A673 (cell line): ENCODE results near the gene SEC63. TPM values are rescaled to one million over a fixed set of nuclear protein-coding genes. Genes with fewer than 3 reads are reported as not detected.

ENCODE experiments used
- BruUV-seq: library from RNA; stranded (reverse); fragments of 400-500 nt; replicated peaks from 2 replicates; lab custom pipeline; 2021; lab: Mats Ljungman, UMichigan
- CTCF ChIA-PET: fragments of 300-600 bp; sonication (Branson Sonifier 250); formaldehyde crosslinking; loops from one replicate; lab custom pipeline; 2022; ENCODE audit warnings: antibody characterized with exemption; lab: Charles Lee
- POLR2A ChIA-PET: fragments of 300-600 bp; sonication (Branson Sonifier 250); formaldehyde crosslinking; loops from one replicate; lab custom pipeline; 2022; ENCODE audit warnings: antibody characterized with exemption; ENCODE audit not compliant: low non-redundant PET; lab: Charles Lee
- DNase-seq: peaks from one replicate; pipeline ENCODE4 v3.0.0-alpha.2; 2015; ENCODE audit warnings: low spot score
- H3K27ac ChIP-seq: fragments of 200-600 bp; sonication (generic); 2 replicates; pipeline ENCODE4 v1.5.1; 2016; ENCODE audit warnings: mixed run types, low read depth, mild to moderate bottlenecking, mixed read lengths, antibody characterized with exemption, low read length; ENCODE audit not compliant: poor library complexity, severe bottlenecking
- H3K27me3 ChIP-seq: fragments of 200-600 bp; sonication (generic); replicated peaks from 2 replicates; pipeline ENCODE4 v1.6.1; 2017; ENCODE audit warnings: mixed run types, low read depth, mild to moderate bottlenecking, mixed read lengths, antibody characterized with exemption, low read length; ENCODE audit not compliant: insufficient read depth, poor library complexity
- H3K36me3 ChIP-seq: fragments of 200-600 bp; sonication (generic); 2 replicates; pipeline ENCODE4 v1.6.1; 2016; ENCODE audit warnings: mixed run types, mild to moderate bottlenecking, mixed read lengths, antibody characterized with exemption, low read length; ENCODE audit not compliant: insufficient read depth, poor library complexity, severe bottlenecking
- H3K4me1 ChIP-seq: fragments of 200-600 bp; sonication (generic); 2 replicates; pipeline ENCODE4 v1.6.1; 2017; ENCODE audit warnings: mixed run types, mild to moderate bottlenecking, mixed read lengths, antibody characterized with exemption, low read length; ENCODE audit not compliant: insufficient read depth, poor library complexity, severe bottlenecking
- H3K4me3 ChIP-seq: fragments of 200-600 bp; sonication (generic); 2 replicates; pipeline ENCODE4 v1.5.1; 2016; ENCODE audit warnings: low read depth, mixed run types, mild to moderate bottlenecking, mixed read lengths, low read length; ENCODE audit not compliant: poor library complexity, severe bottlenecking
- H3K9me3 ChIP-seq: fragments of 200-600 bp; sonication (generic); 2 replicates; pipeline ENCODE4 v1.6.1; 2016; ENCODE audit warnings: mixed run types, low read depth, mild to moderate bottlenecking, mixed read lengths, antibody characterized with exemption, low read length; ENCODE audit not compliant: poor library complexity, severe bottlenecking
- CTCF ChIP-seq: fragments of 300-800, 200-600 bp; sonication (generic); conservative IDR thresholded peaks from 2 replicates; pipeline ENCODE4 v1.5.1; 2017; ENCODE audit warnings: low read depth, mild to moderate bottlenecking, antibody characterized with exemption, low read length, moderate library complexity, mixed read lengths
- EZH2 ChIP-seq: fragments of 200-600 bp; sonication (generic); IDR thresholded peaks from 2 replicates; pipeline ENCODE4 v1.6.1; 2017; ENCODE audit warnings: borderline replicate concordance, low read depth, mild to moderate bottlenecking, mixed read lengths, antibody characterized with exemption, low read length; ENCODE audit not compliant: poor library complexity, severe bottlenecking
- intact Hi-C: fragments of 100-400 bp; cut with micrococcal nuclease; formaldehyde crosslinking; loops from one replicate; pipeline ENCODE4 v1.10.0; 2022; ENCODE audit not compliant: unreplicated experiment
- total RNA-seq: library from RNA; stranded (reverse); gene quantifications from 2 replicates; pipeline ENCODE4 v1.2.3, GENCODE V29; 2021

Gene SEC63
- total RNA-seq, 1 experiment from 2014 or later: 159 TPM

- POLR2A ChIA-PET: interaction anchor here (0.6 kb wide), 1 partner anchor 265 kb away, joined by 5 read pairs; no protein-coding TSS in a partner anchor
- H3K27ac ChIP-seq: no peak overlapping the region
- H3K36me3 ChIP-seq: no peaks in the 10 kb centered on the region
- H3K27me3 ChIP-seq: no peaks in the 10 kb centered on the region
- no peak for DNase-seq
- H3K9me3 ChIP-seq: no peaks in the 10 kb centered on the region
- CTCF ChIA-PET: interaction anchor here (0.7 to 0.8 kb wide), 2 partner anchors 11 to 531 kb away, joined by 3 read pairs; no protein-coding TSS in a partner anchor
- no TSS peak for BruUV-seq
- intact Hi-C loops: loop anchor here (2.0 kb wide), 1 partner anchor 53 kb away; no protein-coding TSS in a partner anchor
- TF ChIP-seq CTCF: no peak
- TF ChIP-seq EZH2: no peak
- no peak overlapping the region for H3K4me3 ChIP-seq
- H3K4me1 ChIP-seq: no peaks in the 10 kb centered on the region
Measured at GRCh38 chr6:107849325-107849724, 108.7 kb downstream of the SEC63 start.

GRCh38 chr6:107847844-107848802 is 109.9 kb downstream of the SEC63 start:
- Histone ChIP-seq H3K27ac (no peak overlapping the region), H3K27me3 (no peaks in the 10 kb centered on the region), H3K9me3 (no peaks in the 10 kb centered on the region), H3K4me1 (no peaks in the 10 kb centered on the region), H3K4me3 (peak overlapping the region; percentile 40), H3K36me3 (no peaks in the 10 kb centered on the region)
- TF ChIP-seq EZH2 (no peak), CTCF (peak; percentile 97)
- BruUV-seq: no TSS peak
- CTCF ChIA-PET: interaction anchor here (0.5 to 1.3 kb wide), 6 partner anchors 10 to 772 kb away, joined by 3 to 4 read pairs (median 3); no protein-coding TSS in a partner anchor
- POLR2A ChIA-PET: interaction anchor here (0.6 kb wide), 1 partner anchor 264 kb away, joined by 5 read pairs; no protein-coding TSS in a partner anchor
- intact Hi-C loops: loop anchor here (1.0 to 2.0 kb wide), 2 partner anchors 51 to 173 kb away; no protein-coding TSS in a partner anchor
- DNase-seq: peak; percentile 89

DNA sequence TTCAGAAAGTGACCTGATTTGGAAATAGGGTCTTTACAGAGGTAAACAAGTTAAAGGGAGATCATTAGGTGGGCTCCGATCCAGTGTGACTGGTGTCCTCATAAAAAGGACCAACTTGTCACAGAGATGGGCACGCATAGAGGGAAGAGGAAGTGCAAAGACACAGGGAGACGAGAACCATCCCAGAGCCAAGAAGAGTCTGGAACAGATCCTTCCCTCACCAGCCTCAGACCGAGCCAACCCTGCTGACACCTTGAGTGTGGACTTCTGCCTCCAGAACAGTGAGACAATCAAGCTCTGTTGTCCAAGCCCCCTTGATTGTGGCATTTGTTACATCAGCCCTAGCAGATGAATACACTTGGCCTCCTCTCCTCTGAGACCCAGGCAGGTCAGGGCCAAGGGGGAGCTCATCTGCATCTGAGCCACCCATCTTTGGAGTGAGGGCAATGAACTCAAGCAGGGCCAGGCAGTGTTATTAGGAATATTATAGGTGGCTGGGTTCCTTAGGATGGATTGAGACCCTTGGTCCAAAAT is 111.7 kb downstream of the SEC63 start:
- no TSS peak for BruUV-seq
- TF ChIP-seq EZH2 (no peak), CTCF (no peak)
- no peak for DNase-seq

More for the DNA sequence above, 111.7 kb downstream of the SEC63 start:
- no peaks in the 10 kb centered on the region for H3K27me3 ChIP-seq
- intact Hi-C loops: no loop called here
- H3K9me3 ChIP-seq: no peaks in the 10 kb centered on the region
- ChIA-PET POLR2A (no interaction called here), CTCF (no interaction called here)
- no peaks in the 10 kb centered on the region for H3K4me1 ChIP-seq
- H3K36me3 ChIP-seq: no peaks in the 10 kb centered on the region
- no peak overlapping the region for H3K4me3 ChIP-seq
- H3K27ac ChIP-seq: no peak overlapping the region
